OCI-M2 (cell line): ENCODE measurements around the gene TBC1D5.
"Not testable (repeated sequence)": the region's sequence is repeated elsewhere in the genome, so short reads cannot be mapped to it uniquely, and the experiment has no call there.

Source experiments
- DNase-seq: peaks from one replicate; lab custom pipeline; 2025; ENCODE audit not compliant: unreplicated experiment; lab: John Stamatoyannopoulos, UW

Gene TBC1D5

GRCh38 chr3:17360991-17361390, 381.4 kb downstream of the TBC1D5 start:
- DNase-seq, result no peak

- DNase-seq, result no peak
Measured at GRCh38 chr3:17359911-17360310, 382.5 kb downstream of the TBC1D5 start.

- DNase-seq, result no peak
Measured at GRCh38 chr3:17357035-17357710, 385.3 kb downstream of the TBC1D5 start.

GRCh38 chr3:17356585-17356984, 385.8 kb downstream of the TBC1D5 start:
- DNase-seq, result no peak

GRCh38 chr3:17355591-17355990, 386.8 kb downstream of the TBC1D5 start:
- no peak for DNase-seq

GRCh38 chr3:17354341-17354740, 388.1 kb downstream of the TBC1D5 start:
- DNase-seq, result no peak

- no peak for DNase-seq
Measured at GRCh38 chr3:17352620-17353019, 389.8 kb downstream of the TBC1D5 start.

GRCh38 chr3:17351193-17351592, 391.2 kb downstream of the TBC1D5 start:
- DNase-seq, result not testable (repeated sequence)

- DNase-seq, result no peak
Measured at GRCh38 chr3:17349093-17349492, 393.3 kb downstream of the TBC1D5 start.

- no peak for DNase-seq
Measured at GRCh38 chr3:17342119-17342518, 400.3 kb downstream of the TBC1D5 start.

GRCh38 chr3:17340693-17341092, 401.7 kb downstream of the TBC1D5 start:
- DNase-seq, result no peak

- no peak for DNase-seq
Measured at GRCh38 chr3:17340261-17340660, 402.2 kb downstream of the TBC1D5 start.

GRCh38 chr3:17339132-17339575, 403.3 kb downstream of the TBC1D5 start:
- DNase-seq, result no peak

- DNase-seq, result no peak
Measured at GRCh38 chr3:17336291-17336690, 406.1 kb downstream of the TBC1D5 start.

- DNase-seq, result no peak
Measured at GRCh38 chr3:17333893-17334292, 408.5 kb downstream of the TBC1D5 start.

GRCh38 chr3:17333446-17333845, 409.0 kb downstream of the TBC1D5 start:
- no peak for DNase-seq

- DNase-seq, result no peak
Measured at GRCh38 chr3:17330660-17331059, 411.8 kb downstream of the TBC1D5 start.

GRCh38 chr3:17329927-17330326, 412.5 kb downstream of the TBC1D5 start:
- DNase-seq, result no peak

- DNase-seq, result no peak
Measured at GRCh38 chr3:17322106-17322793, 420.2 kb downstream of the TBC1D5 start.

- no peak for DNase-seq
Measured at GRCh38 chr3:17320266-17320665, 422.2 kb downstream of the TBC1D5 start.

GRCh38 chr3:17315897-17316296, 426.5 kb downstream of the TBC1D5 start:
- DNase-seq, result no peak

GRCh38 chr3:17314171-17314570, 428.3 kb downstream of the TBC1D5 start:
- no peak for DNase-seq

- no peak for DNase-seq
Measured at GRCh38 chr3:17313746-17314145, 428.7 kb downstream of the TBC1D5 start.
